A549 (cell line): ENCODE results near the gene TMEM80.

Experiments used
- HMGXB4 ChIP-seq: fragments of 250-450 bp; sonication (Bioruptor Pico); IDR thresholded peaks from 2 replicates; pipeline ENCODE4 v1.5.0; 2021; ENCODE audit warnings: mild to moderate bottlenecking, moderate library complexity, borderline replicate concordance
- KDM5A ChIP-seq: fragments of 200-600 bp; sonication (generic); IDR thresholded peaks from 2 replicates; pipeline ENCODE4 v1.6.1; 2016; ENCODE audit warnings: antibody characterized with exemption, mild to moderate bottlenecking

- TF ChIP-seq HMGXB4 (CRISPR knock-in tag): no peak
- no peak for TF ChIP-seq KDM5A
Observed at GRCh38 chr11:725624-726202, 30.1 kb downstream of the TMEM80 start.
